Measurements from ENCODE around the gene SEL1L. TPM values are rescaled to one million over a fixed set of nuclear protein-coding genes. Genes with fewer than 3 reads are reported as not detected.

SEL1L gene
- total RNA-seq, 2 donors from 2014 or later: 62.9 to 64.0 TPM

DNA sequence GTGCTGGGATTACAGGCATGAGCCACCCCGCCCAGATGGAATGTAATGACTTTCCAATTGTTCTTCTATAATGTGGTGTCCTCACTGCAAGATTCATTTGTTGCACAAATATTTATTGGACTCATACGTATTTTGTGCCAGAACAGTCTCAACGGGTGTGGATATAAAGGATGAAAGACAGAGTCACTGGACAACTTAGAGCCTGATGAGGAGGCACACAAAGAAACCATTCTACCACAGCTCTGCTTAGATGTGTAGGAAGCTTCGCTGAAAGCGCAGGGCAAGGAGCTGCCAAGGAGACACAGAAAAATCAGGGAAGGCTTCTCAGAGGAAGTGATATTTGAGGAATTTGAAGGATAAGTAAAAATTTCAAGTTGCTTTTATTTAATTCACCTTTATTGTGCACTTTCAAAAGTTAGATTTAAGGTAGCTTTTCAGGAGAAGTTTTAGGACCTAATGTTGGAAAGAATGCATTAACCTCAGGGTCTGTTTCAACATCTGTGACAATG is 92.0 kb downstream of the SEL1L start:
- H3K4me3 ChIP-seq (ENCODE audit: low read length): no peak overlapping the region
- no peak overlapping the region for H3K9ac ChIP-seq (ENCODE audit: extremely low read depth, low read length, poor library complexity, severe bottlenecking)
- Mint-ChIP-seq H3K9me3 (peaks cover 4% of the 10 kb centered on the region), H3K27ac (no peak overlapping the region), H3K4me1 (peaks cover 2% of the 10 kb centered on the region), H3K4me3 (no peak overlapping the region), H3K36me3 (ENCODE audit: low read depth) (no peaks in the 10 kb centered on the region), H3K27me3 (ENCODE audit: insufficient read depth) (peaks cover 50% of the 10 kb centered on the region)
- H3K36me3 ChIP-seq (ENCODE audit: control insufficient read depth, insufficient read depth, low read length): no peaks in the 10 kb centered on the region
- H3K4me1 ChIP-seq (ENCODE audit: control insufficient read depth, insufficient read depth, low read length): no peaks in the 10 kb centered on the region
- TF ChIP-seq, protein P1, sequence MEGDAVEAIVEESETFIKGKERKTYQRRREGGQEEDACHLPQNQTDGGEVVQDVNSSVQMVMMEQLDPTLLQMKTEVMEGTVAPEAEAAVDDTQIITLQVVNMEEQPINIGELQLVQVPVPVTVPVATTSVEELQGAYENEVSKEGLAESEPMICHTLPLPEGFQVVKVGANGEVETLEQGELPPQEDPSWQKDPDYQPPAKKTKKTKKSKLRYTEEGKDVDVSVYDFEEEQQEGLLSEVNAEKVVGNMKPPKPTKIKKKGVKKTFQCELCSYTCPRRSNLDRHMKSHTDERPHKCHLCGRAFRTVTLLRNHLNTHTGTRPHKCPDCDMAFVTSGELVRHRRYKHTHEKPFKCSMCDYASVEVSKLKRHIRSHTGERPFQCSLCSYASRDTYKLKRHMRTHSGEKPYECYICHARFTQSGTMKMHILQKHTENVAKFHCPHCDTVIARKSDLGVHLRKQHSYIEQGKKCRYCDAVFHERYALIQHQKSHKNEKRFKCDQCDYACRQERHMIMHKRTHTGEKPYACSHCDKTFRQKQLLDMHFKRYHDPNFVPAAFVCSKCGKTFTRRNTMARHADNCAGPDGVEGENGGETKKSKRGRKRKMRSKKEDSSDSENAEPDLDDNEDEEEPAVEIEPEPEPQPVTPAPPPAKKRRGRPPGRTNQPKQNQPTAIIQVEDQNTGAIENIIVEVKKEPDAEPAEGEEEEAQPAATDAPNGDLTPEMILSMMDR (conservative IDR thresholded peaks at IDR 0.05): no peak
- H3K27ac ChIP-seq (ENCODE audit: low read depth, low read length): no peak overlapping the region
- no peaks in the 10 kb centered on the region for H3K9me3 ChIP-seq (ENCODE audit: control insufficient read depth, low read length)
- no peak for DNase-seq
- 73 to 90% methylated on average over 4 to 5 of the region's 5 CpGs for WGBS, 2 experiments (ENCODE audit: insufficient coverage in 1 of 2, insufficient read length in 1 of 2)
- H3K27me3 ChIP-seq (ENCODE audit: control insufficient read depth, insufficient read depth, low read length, poor library complexity, severe bottlenecking): peaks cover 42% of the 10 kb centered on the region

DNA sequence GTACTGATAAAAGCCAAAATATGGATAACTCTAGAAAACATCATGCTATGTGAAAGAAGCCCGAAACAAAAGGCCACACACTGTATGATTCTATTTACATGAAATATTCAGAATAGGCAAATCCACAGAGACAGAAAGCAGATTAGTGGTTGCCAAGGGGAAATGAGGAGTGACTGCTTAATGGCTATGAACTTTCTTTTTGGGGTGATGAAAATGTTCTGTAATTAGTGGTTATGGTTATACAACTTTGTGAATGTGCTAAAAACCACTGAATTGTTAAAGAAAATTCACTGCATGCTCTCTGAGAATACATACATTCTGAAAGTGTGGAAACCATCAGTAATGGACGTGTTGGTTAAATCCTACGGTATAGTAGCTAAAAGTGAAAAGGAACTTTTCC is 93.6 kb downstream of the SEL1L start:
- Histone ChIP-seq H3K4me3 (ENCODE audit: low read length) (no peak overlapping the region), H3K27me3 (ENCODE audit: control insufficient read depth, insufficient read depth, low read length, poor library complexity, severe bottlenecking) (peaks cover 52% of the 10 kb centered on the region), H3K9ac (ENCODE audit: extremely low read depth, low read length, poor library complexity, severe bottlenecking) (no peak overlapping the region), H3K27ac (ENCODE audit: low read depth, low read length) (no peak overlapping the region), H3K4me1 (ENCODE audit: control insufficient read depth, insufficient read depth, low read length) (peaks cover 3% of the 10 kb centered on the region), H3K36me3 (ENCODE audit: control insufficient read depth, insufficient read depth, low read length) (no peaks in the 10 kb centered on the region), H3K9me3 (ENCODE audit: control insufficient read depth, low read length) (no peaks in the 10 kb centered on the region)
- H3K9me3 Mint-ChIP-seq: peaks cover 4% of the 10 kb centered on the region
- H3K4me3 Mint-ChIP-seq: no peak overlapping the region
- TF ChIP-seq, protein P1 (conservative IDR thresholded peaks at IDR 0.05): no peak
- no peak overlapping the region for H3K27ac Mint-ChIP-seq
- DNase-seq: no peak
- WGBS, 2 experiments (ENCODE audit: insufficient coverage in 1 of 2, insufficient read length in 1 of 2): 86 to 96% methylated on average over 2 to 3 of the region's 3 CpGs
- H3K36me3 Mint-ChIP-seq (ENCODE audit: low read depth): no peaks in the 10 kb centered on the region
- peaks cover 8% of the 10 kb centered on the region for H3K4me1 Mint-ChIP-seq
- H3K27me3 Mint-ChIP-seq (ENCODE audit: insufficient read depth): peaks cover 56% of the 10 kb centered on the region

DNA sequence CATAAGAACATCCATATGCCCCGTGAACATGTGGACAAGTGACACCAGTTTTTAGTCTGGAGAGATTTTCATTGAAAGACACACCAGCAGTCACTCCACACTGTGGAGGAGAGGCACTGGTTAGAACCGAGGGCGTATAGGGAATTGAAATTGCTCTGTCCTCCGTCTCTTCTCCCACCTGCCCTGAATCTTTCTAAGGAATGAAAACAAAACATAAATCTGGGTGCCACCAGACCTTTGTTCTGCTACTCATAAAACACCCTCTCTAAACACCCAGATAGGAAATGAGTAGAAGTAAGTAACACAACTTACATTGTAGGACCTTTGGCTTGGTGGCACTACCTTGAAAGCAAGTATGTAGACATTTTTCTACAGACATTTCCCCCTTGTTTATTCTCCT is 96.4 kb downstream of the SEL1L start:
- 84 to 86% methylated on average over 2 to 4 of the region's 4 CpGs for WGBS, 2 experiments (ENCODE audit: insufficient coverage in 1 of 2, insufficient read length in 1 of 2)
- TF ChIP-seq, protein P1 (conservative IDR thresholded peaks at IDR 0.05): no peak
- Histone ChIP-seq H3K4me3 (ENCODE audit: low read length) (no peak overlapping the region), H3K9ac (ENCODE audit: extremely low read depth, low read length, poor library complexity, severe bottlenecking) (no peak overlapping the region), H3K36me3 (ENCODE audit: control insufficient read depth, insufficient read depth, low read length) (no peaks in the 10 kb centered on the region), H3K4me1 (ENCODE audit: control insufficient read depth, insufficient read depth, low read length) (peaks cover 4% of the 10 kb centered on the region), H3K27me3 (ENCODE audit: control insufficient read depth, insufficient read depth, low read length, poor library complexity, severe bottlenecking) (peaks cover 80% of the 10 kb centered on the region), H3K9me3 (ENCODE audit: control insufficient read depth, low read length) (no peaks in the 10 kb centered on the region), H3K27ac (ENCODE audit: low read depth, low read length) (no peak overlapping the region)
- peak overlapping the region; percentile 70 for H3K4me3 Mint-ChIP-seq
- no peak for DNase-seq
- no peaks in the 10 kb centered on the region for H3K9me3 Mint-ChIP-seq
- no peak overlapping the region for H3K27ac Mint-ChIP-seq
- H3K36me3 Mint-ChIP-seq (ENCODE audit: low read depth): no peaks in the 10 kb centered on the region
- peaks cover 75% of the 10 kb centered on the region for H3K27me3 Mint-ChIP-seq (ENCODE audit: insufficient read depth)
- peaks cover 26% of the 10 kb centered on the region for H3K4me1 Mint-ChIP-seq

Measured in endodermal cell (in vitro differentiated cells).